Measurements from ENCODE around the gene CCL1. TPM values are rescaled to one million over a fixed set of nuclear protein-coding genes. Genes with fewer than 3 reads are reported as not detected.

Gene CCL1
- total and polyA plus RNA-seq, 10 of the 15 experiments (the other 5 are each of a cell fraction or from before 2014, with no cell fraction given), result 0.14 to 1.8 (median 0.40) TPM; not detected in 3

DNA sequence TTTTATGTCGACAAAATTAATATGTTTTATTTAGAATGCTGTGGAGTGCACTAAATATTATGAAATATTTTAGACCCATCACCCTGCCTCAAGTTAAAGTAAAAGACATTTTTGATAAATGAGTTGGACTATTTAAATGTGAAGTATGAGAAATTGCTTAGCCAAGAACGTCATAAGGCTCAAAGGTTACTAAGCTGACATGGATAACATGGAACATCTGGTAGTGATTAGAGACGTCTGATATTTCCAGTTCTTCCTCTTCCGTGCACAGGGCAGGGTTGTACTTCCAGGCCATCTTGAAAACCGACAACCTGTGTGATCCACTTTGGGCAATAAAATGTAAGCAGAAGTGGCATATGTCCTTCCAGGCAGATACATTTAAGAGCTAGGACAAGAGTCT is 51.0 kb downstream of the CCL1 start:
- POLR2A ChIA-PET, result no interaction called here
- BruUV-seq (replicated peaks), result no TSS peak

More for the DNA sequence above, 51.0 kb downstream of the CCL1 start:
- in situ Hi-C loops (cut with MboI), result no loop called here
- CTCF ChIA-PET, result interaction anchor here (0.8 kb wide), 1 partner anchor 49 kb away, joined by 4 read pairs; no protein-coding TSS in a partner anchor
- RAD21 ChIA-PET (ENCODE audit: unreplicated experiment), result no interaction called here
- SMC1A ChIA-PET (ENCODE audit: uncharacterized antibody, unreplicated experiment), result no interaction called here
- intact Hi-C loops (cut with micrococcal nuclease; ENCODE audit: unreplicated experiment), result no loop called here
- H2AFZ ChIP-seq (ENCODE audit: control insufficient read depth, low read depth, low read length), result no peak overlapping the region
- H4K20me1 ChIP-seq (ENCODE audit: control insufficient read depth, insufficient read depth), result no peaks in the 10 kb centered on the region
- no peak overlapping the region for H3K4me3 ChIP-seq
- H3K27ac ChIP-seq (ENCODE audit: control insufficient read depth, insufficient read depth), result no peak overlapping the region
- H3K79me2 ChIP-seq (ENCODE audit: control insufficient read depth, insufficient read depth, low read length), result no peaks in the 10 kb centered on the region
- TF ChIP-seq, protein P1, sequence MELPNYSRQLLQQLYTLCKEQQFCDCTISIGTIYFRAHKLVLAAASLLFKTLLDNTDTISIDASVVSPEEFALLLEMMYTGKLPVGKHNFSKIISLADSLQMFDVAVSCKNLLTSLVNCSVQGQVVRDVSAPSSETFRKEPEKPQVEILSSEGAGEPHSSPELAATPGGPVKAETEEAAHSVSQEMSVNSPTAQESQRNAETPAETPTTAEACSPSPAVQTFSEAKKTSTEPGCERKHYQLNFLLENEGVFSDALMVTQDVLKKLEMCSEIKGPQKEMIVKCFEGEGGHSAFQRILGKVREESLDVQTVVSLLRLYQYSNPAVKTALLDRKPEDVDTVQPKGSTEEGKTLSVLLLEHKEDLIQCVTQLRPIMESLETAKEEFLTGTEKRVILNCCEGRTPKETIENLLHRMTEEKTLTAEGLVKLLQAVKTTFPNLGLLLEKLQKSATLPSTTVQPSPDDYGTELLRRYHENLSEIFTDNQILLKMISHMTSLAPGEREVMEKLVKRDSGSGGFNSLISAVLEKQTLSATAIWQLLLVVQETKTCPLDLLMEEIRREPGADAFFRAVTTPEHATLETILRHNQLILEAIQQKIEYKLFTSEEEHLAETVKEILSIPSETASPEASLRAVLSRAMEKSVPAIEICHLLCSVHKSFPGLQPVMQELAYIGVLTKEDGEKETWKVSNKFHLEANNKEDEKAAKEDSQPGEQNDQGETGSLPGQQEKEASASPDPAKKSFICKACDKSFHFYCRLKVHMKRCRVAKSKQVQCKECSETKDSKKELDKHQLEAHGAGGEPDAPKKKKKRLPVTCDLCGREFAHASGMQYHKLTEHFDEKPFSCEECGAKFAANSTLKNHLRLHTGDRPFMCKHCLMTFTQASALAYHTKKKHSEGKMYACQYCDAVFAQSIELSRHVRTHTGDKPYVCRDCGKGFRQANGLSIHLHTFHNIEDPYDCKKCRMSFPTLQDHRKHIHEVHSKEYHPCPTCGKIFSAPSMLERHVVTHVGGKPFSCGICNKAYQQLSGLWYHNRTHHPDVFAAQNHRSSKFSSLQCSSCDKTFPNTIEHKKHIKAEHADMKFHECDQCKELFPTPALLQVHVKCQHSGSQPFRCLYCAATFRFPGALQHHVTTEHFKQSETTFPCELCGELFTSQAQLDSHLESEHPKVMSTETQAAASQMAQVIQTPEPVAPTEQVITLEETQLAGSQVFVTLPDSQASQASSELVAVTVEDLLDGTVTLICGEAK (IDR thresholded peaks at IDR 0.05; ENCODE audit: borderline replicate concordance), result no peak
- no peak for TF ChIP-seq SIX5 (IDR thresholded peaks at IDR 0.05; ENCODE audit: low read depth, low read length, severe bottlenecking)
- TF ChIP-seq, protein P2, sequence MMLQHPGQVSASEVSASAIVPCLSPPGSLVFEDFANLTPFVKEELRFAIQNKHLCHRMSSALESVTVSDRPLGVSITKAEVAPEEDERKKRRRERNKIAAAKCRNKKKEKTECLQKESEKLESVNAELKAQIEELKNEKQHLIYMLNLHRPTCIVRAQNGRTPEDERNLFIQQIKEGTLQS (IDR thresholded peaks at IDR 0.05; ENCODE audit: borderline replicate concordance, extremely low read depth, low read depth, low read length), result no peak
- TF ChIP-seq GATAD2B (conservative IDR thresholded peaks at IDR 0.05; ENCODE audit: low read depth), result no peak
- TF ChIP-seq, protein P3, sequence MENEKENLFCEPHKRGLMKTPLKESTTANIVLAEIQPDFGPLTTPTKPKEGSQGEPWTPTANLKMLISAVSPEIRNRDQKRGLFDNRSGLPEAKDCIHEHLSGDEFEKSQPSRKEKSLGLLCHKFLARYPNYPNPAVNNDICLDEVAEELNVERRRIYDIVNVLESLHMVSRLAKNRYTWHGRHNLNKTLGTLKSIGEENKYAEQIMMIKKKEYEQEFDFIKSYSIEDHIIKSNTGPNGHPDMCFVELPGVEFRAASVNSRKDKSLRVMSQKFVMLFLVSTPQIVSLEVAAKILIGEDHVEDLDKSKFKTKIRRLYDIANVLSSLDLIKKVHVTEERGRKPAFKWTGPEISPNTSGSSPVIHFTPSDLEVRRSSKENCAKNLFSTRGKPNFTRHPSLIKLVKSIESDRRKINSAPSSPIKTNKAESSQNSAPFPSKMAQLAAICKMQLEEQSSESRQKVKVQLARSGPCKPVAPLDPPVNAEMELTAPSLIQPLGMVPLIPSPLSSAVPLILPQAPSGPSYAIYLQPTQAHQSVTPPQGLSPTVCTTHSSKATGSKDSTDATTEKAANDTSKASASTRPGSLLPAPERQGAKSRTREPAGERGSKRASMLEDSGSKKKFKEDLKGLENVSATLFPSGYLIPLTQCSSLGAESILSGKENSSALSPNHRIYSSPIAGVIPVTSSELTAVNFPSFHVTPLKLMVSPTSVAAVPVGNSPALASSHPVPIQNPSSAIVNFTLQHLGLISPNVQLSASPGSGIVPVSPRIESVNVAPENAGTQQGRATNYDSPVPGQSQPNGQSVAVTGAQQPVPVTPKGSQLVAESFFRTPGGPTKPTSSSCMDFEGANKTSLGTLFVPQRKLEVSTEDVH (IDR thresholded peaks at IDR 0.05; ENCODE audit: low read depth, partially characterized antibody), result no peak
- TF ChIP-seq RFX5 (IDR thresholded peaks at IDR 0.05; ENCODE audit: low read depth, low read length), result no peak
- no peak for TF ChIP-seq TARDBP (IDR thresholded peaks at IDR 0.05; ENCODE audit: borderline replicate concordance)
- TF ChIP-seq, protein P4, sequence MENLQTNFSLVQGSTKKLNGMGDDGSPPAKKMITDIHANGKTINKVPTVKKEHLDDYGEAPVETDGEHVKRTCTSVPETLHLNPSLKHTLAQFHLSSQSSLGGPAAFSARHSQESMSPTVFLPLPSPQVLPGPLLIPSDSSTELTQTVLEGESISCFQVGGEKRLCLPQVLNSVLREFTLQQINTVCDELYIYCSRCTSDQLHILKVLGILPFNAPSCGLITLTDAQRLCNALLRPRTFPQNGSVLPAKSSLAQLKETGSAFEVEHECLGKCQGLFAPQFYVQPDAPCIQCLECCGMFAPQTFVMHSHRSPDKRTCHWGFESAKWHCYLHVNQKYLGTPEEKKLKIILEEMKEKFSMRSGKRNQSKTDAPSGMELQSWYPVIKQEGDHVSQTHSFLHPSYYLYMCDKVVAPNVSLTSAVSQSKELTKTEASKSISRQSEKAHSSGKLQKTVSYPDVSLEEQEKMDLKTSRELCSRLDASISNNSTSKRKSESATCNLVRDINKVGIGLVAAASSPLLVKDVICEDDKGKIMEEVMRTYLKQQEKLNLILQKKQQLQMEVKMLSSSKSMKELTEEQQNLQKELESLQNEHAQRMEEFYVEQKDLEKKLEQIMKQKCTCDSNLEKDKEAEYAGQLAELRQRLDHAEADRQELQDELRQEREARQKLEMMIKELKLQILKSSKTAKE (IDR thresholded peaks at IDR 0.05; ENCODE audit: low read depth, poor library complexity, severe bottlenecking), result no peak
- 0 out of 2 replicates have a peak, but pooled peaks cover 3% of the 10 kb centered on the region for H3K4me1 ChIP-seq (ENCODE audit: control insufficient read depth, insufficient read depth, low read length)
- FAIRE-seq (no peak), DNase-seq (ENCODE audit: low read depth, low spot score) (no peak), ATAC-seq (no peak)
- WGBS (ENCODE audit: insufficient coverage, insufficient replicate concordance, low lambda C conversion rate, missing lambda C conversion rate), result 16% methylated on average over 5 of the region's 5 CpGs
- no peaks in the 10 kb centered on the region for H3K36me3 ChIP-seq (ENCODE audit: control insufficient read depth in 2 of 2, insufficient read depth in 2 of 2, low read length in 1 of 2)
- H3K27me3 ChIP-seq (replicated peaks in 1 of 2; ENCODE audit: control insufficient read depth in 2 of 2, insufficient read depth in 2 of 2, low read length in 1 of 2), result no peaks in the 10 kb centered on the region
- H3K4me2 ChIP-seq (ENCODE audit: control insufficient read depth, insufficient read depth), result no peak overlapping the region
- H3K9me3 ChIP-seq (replicated peaks; ENCODE audit: control insufficient read depth, insufficient read depth, low read length), result no peaks in the 10 kb centered on the region
- H3K9ac ChIP-seq (ENCODE audit: control insufficient read depth, insufficient read depth, low read length), result no peak overlapping the region

Measured in GM12878 (cell line).